ENCODE measurements around the gene FNIP2.

DNA sequence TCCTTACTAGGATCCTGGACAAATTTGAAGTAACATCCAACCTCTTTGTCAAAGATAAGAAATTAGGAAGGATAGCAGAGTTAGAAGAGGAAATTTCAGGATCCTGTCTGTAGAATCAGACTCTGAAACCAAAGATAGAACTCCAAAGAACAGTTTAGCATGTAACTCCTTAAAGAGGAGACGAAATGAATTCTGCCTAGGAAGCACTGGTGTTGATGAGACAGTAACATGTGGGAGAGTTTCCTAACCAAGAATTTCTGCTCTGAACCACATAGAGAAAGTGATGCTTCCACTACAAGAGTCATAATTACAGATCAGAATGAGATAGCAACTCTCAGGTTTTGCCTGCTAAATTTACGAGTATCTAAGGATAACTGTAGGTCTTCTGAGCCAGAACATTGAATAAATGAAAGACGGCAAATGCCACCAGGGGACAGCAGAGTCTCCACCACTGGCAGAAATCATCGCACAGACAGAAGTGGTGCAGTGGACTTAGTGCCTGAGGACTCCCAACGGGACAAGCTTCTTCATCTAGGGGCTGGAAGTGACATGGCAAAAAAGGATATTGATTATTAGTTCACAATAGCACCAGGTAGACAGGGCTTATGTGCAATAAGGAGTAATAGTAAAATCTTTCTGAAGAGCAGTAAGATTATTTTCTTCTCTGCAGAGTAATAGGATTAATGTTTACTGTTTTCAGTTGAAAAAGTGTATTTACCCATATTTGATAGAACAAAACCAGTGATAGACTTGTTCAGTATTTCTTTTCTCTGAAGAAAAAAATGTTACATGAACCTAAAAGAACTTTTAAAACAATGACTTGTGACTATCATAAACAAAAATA lies 38.9 kb upstream of the FNIP2 start:
- TF ChIP-seq, protein P1, sequence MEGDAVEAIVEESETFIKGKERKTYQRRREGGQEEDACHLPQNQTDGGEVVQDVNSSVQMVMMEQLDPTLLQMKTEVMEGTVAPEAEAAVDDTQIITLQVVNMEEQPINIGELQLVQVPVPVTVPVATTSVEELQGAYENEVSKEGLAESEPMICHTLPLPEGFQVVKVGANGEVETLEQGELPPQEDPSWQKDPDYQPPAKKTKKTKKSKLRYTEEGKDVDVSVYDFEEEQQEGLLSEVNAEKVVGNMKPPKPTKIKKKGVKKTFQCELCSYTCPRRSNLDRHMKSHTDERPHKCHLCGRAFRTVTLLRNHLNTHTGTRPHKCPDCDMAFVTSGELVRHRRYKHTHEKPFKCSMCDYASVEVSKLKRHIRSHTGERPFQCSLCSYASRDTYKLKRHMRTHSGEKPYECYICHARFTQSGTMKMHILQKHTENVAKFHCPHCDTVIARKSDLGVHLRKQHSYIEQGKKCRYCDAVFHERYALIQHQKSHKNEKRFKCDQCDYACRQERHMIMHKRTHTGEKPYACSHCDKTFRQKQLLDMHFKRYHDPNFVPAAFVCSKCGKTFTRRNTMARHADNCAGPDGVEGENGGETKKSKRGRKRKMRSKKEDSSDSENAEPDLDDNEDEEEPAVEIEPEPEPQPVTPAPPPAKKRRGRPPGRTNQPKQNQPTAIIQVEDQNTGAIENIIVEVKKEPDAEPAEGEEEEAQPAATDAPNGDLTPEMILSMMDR (conservative IDR thresholded peaks at IDR 0.05 in 1 of 2, IDR thresholded peaks at IDR 0.05 in 1 of 2; ENCODE audit: low read depth in 1 of 2, low read length in 2 of 2): peak; percentile 95 to 97
- TF ChIP-seq EZH2 (IDR thresholded peaks at IDR 0.05; ENCODE audit: low read length, missing control alignments): no peak
